ENCODE measurements around the gene GALNT6. TPM values are rescaled to one million over a fixed set of nuclear protein-coding genes. Genes with fewer than 3 reads are reported as not detected.

The GALNT6 gene
- total RNA-seq, 3 donors from 2014 or later, result 10.8 to 16.9 (median 11.9) TPM

GRCh38 chr12:51364001-51364400, 27.2 kb downstream of the GALNT6 start:
- Mint-ChIP-seq H3K9me3 (no peaks in the 10 kb centered on the region), H3K36me3 (ENCODE audit: insufficient read depth) (peaks cover 15% of the 10 kb centered on the region), H3K4me3 (no peak overlapping the region), H3K27me3 (ENCODE audit: low read depth) (no peaks in the 10 kb centered on the region), H3K4me1 (ENCODE audit: low read depth) (peaks cover 21% of the 10 kb centered on the region)
- DNase-seq (no peak), ATAC-seq (no peak)

- ATAC-seq, result no peak
- Mint-ChIP-seq H3K4me3 (no peak overlapping the region), H3K4me1 (ENCODE audit: low read depth) (peaks cover 13% of the 10 kb centered on the region), H3K9me3 (no peaks in the 10 kb centered on the region), H3K27me3 (ENCODE audit: low read depth) (no peaks in the 10 kb centered on the region), H3K36me3 (ENCODE audit: insufficient read depth) (peaks cover 20% of the 10 kb centered on the region)
- no peak for DNase-seq
Observed at GRCh38 chr12:51362747-51363342, 28.4 kb downstream of the GALNT6 start.

DNA sequence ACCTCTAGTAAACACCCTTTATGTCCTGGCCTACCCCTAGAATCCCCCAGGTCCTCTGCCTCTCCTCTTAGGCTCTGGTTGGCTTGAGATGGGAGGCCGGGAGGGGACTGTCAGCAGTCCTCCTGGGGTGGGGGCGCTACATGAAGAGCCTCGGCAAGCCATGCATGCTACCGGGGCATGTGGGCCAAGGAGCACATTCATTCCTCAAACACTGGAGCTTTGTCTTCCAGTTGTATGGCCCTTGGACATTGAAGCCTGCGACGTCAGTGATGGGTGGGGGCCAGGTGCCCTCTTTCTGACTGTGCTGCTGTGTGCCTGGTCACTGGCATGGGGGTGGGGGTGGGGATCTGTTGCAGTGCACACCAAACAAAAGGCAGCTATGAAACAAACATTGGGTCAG, 28.9 kb downstream of the GALNT6 start:
- DNase-seq, result no peak
- H3K4me1 Mint-ChIP-seq (ENCODE audit: low read depth), result peaks cover 7% of the 10 kb centered on the region
- H3K4me3 Mint-ChIP-seq, result no peak overlapping the region
- no peak for ATAC-seq
- no peaks in the 10 kb centered on the region for H3K9me3 Mint-ChIP-seq
- no peaks in the 10 kb centered on the region for H3K27me3 Mint-ChIP-seq (ENCODE audit: low read depth)
- H3K36me3 Mint-ChIP-seq (ENCODE audit: insufficient read depth), result peaks cover 22% of the 10 kb centered on the region

GRCh38 chr12:51361161-51362016, 29.8 kb downstream of the GALNT6 start:
- Mint-ChIP-seq H3K4me1 (ENCODE audit: low read depth) (peaks cover 8% of the 10 kb centered on the region), H3K9me3 (no peaks in the 10 kb centered on the region), H3K27me3 (ENCODE audit: low read depth) (no peaks in the 10 kb centered on the region), H3K36me3 (ENCODE audit: insufficient read depth) (peaks cover 22% of the 10 kb centered on the region), H3K4me3 (no peak overlapping the region)
- DNase-seq (no peak), ATAC-seq (no peak)

GRCh38 chr12:51360315-51360714, 30.9 kb downstream of the GALNT6 start:
- H3K36me3 Mint-ChIP-seq (ENCODE audit: insufficient read depth), result peaks cover 22% of the 10 kb centered on the region
- no peak overlapping the region for H3K4me3 Mint-ChIP-seq

GRCh38 chr12:51359851-51360250, 31.4 kb downstream of the GALNT6 start:
- H3K36me3 Mint-ChIP-seq (ENCODE audit: insufficient read depth), result peaks cover 24% of the 10 kb centered on the region
- no peaks in the 10 kb centered on the region for H3K9me3 Mint-ChIP-seq
- H3K4me1 Mint-ChIP-seq (ENCODE audit: low read depth), result peaks cover 6% of the 10 kb centered on the region
- ATAC-seq (no peak), DNase-seq (no peak)
- H3K27me3 Mint-ChIP-seq (ENCODE audit: low read depth), result no peaks in the 10 kb centered on the region
- H3K4me3 Mint-ChIP-seq, result no peak overlapping the region

More at GRCh38 chr12:51360315-51360714, 30.9 kb downstream of the GALNT6 start:
- Mint-ChIP-seq H3K4me1 (ENCODE audit: low read depth) (peaks cover 6% of the 10 kb centered on the region), H3K27me3 (ENCODE audit: low read depth) (no peaks in the 10 kb centered on the region), H3K9me3 (no peaks in the 10 kb centered on the region)
- ATAC-seq, result no peak
- DNase-seq, result no peak

- Mint-ChIP-seq H3K36me3 (ENCODE audit: insufficient read depth) (peaks cover 20% of the 10 kb centered on the region), H3K27me3 (ENCODE audit: low read depth) (no peaks in the 10 kb centered on the region), H3K4me1 (ENCODE audit: low read depth) (peaks cover 6% of the 10 kb centered on the region), H3K9me3 (no peaks in the 10 kb centered on the region), H3K4me3 (no peak overlapping the region)
- ATAC-seq, result no peak
- no peak for DNase-seq
Observed at GRCh38 chr12:51358496-51358895, 32.7 kb downstream of the GALNT6 start.

GRCh38 chr12:51357374-51358047, 33.7 kb downstream of the GALNT6 start:
- peaks cover 20% of the 10 kb centered on the region for H3K36me3 Mint-ChIP-seq (ENCODE audit: insufficient read depth)
- no peaks in the 10 kb centered on the region for H3K27me3 Mint-ChIP-seq (ENCODE audit: low read depth)
- no peaks in the 10 kb centered on the region for H3K9me3 Mint-ChIP-seq
- DNase-seq (no peak), ATAC-seq (peak; percentile 30 to 54)
- H3K4me3 Mint-ChIP-seq, result no peak overlapping the region
- H3K4me1 Mint-ChIP-seq (ENCODE audit: low read depth), result peaks cover 4% of the 10 kb centered on the region

DNA sequence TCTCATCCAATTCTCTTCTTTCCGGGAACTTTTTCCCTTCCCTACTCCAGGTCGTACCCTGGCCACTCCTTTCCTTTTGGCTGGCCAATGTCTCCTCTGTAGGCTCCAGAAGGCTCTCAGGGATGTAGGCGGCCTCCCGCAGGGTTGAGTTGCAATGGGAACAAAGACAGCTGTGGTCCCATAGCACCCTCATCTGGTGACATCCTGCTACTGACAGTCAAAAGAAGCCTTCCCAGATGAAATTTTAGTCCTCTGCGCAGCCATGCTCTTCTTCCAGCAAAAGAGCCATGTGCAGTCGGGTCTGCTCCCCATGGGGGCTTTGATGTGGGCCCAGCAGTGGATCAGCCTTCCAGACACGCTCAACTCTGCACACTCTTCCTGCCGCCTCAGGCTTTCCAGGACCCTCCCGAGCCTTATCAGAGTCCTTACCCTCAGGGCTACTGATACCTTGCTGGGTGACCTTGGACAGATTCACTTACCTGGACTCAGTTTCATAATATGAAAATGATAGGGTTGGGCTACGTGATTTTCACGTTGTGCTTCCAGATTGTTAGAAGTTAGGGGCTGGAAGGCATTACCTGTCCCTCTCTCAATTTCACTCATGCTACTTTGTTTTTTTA, 39.2 kb downstream of the GALNT6 start:
- ATAC-seq, result no peak
- no peak overlapping the region for H3K4me3 Mint-ChIP-seq
- peaks cover 4% of the 10 kb centered on the region for H3K36me3 Mint-ChIP-seq (ENCODE audit: insufficient read depth)
- no peaks in the 10 kb centered on the region for H3K27me3 Mint-ChIP-seq (ENCODE audit: low read depth)
- no peaks in the 10 kb centered on the region for H3K9me3 Mint-ChIP-seq
- peaks cover 2% of the 10 kb centered on the region for H3K4me1 Mint-ChIP-seq (ENCODE audit: low read depth)
- DNase-seq, result peak; percentile 23

- Mint-ChIP-seq H3K36me3 (ENCODE audit: insufficient read depth) (no peaks in the 10 kb centered on the region), H3K4me3 (no peak overlapping the region), H3K27me3 (ENCODE audit: low read depth) (no peaks in the 10 kb centered on the region), H3K4me1 (ENCODE audit: low read depth) (peaks cover 5% of the 10 kb centered on the region), H3K9me3 (no peaks in the 10 kb centered on the region)
- ATAC-seq, result no peak
- DNase-seq, result no peak
Observed at GRCh38 chr12:51349026-51349425, 42.2 kb downstream of the GALNT6 start.

- DNase-seq, result no peak
- no peak overlapping the region for H3K4me3 Mint-ChIP-seq
- no peaks in the 10 kb centered on the region for H3K36me3 Mint-ChIP-seq (ENCODE audit: insufficient read depth)
- no peak for ATAC-seq
- no peaks in the 10 kb centered on the region for H3K9me3 Mint-ChIP-seq
- peaks cover 5% of the 10 kb centered on the region for H3K4me1 Mint-ChIP-seq (ENCODE audit: low read depth)
- no peaks in the 10 kb centered on the region for H3K27me3 Mint-ChIP-seq (ENCODE audit: low read depth)
Observed at GRCh38 chr12:51348116-51348515, 43.1 kb downstream of the GALNT6 start.

- Mint-ChIP-seq H3K27me3 (ENCODE audit: low read depth) (no peaks in the 10 kb centered on the region), H3K36me3 (ENCODE audit: insufficient read depth) (no peaks in the 10 kb centered on the region), H3K9me3 (no peaks in the 10 kb centered on the region), H3K4me1 (ENCODE audit: low read depth) (peaks cover 9% of the 10 kb centered on the region), H3K4me3 (no peak within 1 kb of the TSS)
- ATAC-seq (no peak), DNase-seq (no peak)
Observed at GRCh38 chr12:51346581-51346980, 44.6 kb downstream of the GALNT6 start, which contains the start of gene CELA1. TSS of gene CELA1 (minus strand) at chr12:51346679. CDS start at chr12:51346638, 41 bp downstream.

GRCh38 chr12:51345681-51346080, 45.5 kb downstream of the GALNT6 start:
- Mint-ChIP-seq H3K27me3 (ENCODE audit: low read depth) (no peaks in the 10 kb centered on the region), H3K4me1 (ENCODE audit: low read depth) (peaks cover 16% of the 10 kb centered on the region), H3K36me3 (ENCODE audit: insufficient read depth) (no peaks in the 10 kb centered on the region), H3K9me3 (no peaks in the 10 kb centered on the region), H3K4me3 (no peak overlapping the region)
- ATAC-seq (no peak), DNase-seq (no peak)

DNA sequence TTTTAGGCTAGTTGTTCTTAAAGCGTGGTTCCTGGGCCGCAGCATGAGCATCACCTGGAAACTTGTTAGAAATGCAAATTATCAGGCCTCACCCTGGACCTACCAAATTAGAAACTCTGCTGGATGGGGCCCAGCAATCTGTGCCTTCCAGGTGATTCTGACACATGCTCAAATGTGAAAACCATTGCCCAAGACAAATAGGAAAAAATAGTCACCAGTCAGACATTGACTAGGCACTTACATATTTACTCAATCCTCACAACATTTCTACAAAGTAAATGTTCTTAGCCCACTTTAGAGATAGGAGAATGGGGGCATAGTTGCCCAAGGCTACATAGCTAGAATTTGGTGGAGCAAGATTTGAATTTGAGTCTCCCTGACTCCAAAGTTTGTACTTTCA, 48.0 kb downstream of the GALNT6 start:
- no peaks in the 10 kb centered on the region for H3K36me3 Mint-ChIP-seq (ENCODE audit: insufficient read depth)
- no peaks in the 10 kb centered on the region for H3K27me3 Mint-ChIP-seq (ENCODE audit: low read depth)
- H3K9me3 Mint-ChIP-seq, result no peaks in the 10 kb centered on the region
- peaks cover 16% of the 10 kb centered on the region for H3K4me1 Mint-ChIP-seq (ENCODE audit: low read depth)
- ATAC-seq, result no peak
- DNase-seq, result no peak
- H3K4me3 Mint-ChIP-seq, result no peak overlapping the region
